ENCODE data around the gene KBTBD8.

KBTBD8 gene

DNA sequence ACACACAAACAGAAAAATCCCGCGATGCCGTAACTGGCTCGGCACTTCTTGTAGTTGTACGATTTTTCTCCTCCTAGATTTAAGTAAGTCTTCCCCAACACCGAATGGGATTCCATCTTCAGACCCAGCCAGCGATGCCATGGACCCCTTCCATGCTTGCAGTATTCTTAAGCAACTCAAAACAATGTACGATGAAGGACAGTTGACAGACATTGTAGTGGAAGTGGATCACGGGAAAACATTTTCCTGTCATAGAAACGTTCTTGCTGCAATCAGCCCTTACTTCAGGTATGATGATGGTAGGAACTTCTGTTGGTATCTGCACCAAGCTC, 763 bp downstream of the KBTBD8 start:
- no peak for DNase-seq (ENCODE audit: low read depth in 2 of 2)

DNA sequence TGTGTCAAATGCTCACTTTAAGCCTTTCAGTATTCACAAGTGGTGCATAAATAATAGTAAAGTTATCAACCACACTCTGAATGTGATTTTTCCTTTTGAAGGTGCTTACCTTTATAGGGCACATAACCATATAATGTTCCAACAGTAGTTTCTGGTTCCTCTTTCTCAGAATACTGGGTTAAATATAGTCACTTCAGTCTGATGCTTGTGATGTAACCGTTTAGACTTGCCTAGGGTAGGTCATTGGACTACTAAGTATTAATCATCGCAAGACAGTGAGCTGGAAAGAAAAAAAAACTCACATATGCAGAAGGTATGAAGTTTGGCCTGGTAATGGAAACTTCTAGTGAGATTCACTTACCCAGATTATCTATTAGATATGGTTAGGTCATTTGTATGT, 1.9 kb downstream of the KBTBD8 start:
- DNase-seq (ENCODE audit: low read depth in 2 of 2), result no peak

DNA sequence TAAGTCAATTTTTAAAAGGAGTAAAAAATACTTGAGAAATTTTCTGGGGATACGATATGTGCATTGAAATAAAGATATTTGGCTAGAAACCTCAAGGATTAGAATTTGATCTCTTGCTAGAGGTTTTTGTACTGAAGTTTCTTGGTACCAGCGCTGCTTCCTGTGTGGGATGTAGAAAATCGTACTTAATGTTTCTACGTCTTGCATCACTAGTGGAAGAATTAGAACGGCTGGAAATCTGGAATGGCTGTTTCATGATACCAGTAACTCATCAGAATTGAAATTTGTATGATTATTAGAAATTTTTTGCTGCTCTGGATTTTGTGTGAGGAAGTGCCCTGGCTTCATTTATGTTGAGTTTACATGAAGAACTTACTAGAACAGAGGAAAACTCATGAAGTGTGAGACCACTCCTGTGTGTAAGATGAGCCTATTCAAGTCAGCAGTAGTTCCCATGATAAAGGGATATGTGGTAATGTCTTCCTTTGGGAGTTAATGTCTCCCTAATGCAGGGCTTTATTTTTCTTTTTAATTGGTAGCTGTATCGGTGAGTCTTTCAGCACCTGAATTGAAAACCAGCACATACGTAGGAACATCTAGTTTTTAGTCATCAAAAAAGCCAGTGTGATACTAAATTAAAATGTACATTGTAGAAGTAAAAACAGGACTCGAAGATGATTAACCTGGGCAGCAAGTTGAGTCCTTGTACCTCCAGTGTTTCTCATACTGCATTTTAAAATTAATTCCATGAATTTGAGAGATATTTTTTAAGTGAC, 3.2 kb downstream of the KBTBD8 start:
- DNase-seq (ENCODE audit: low read depth in 2 of 2), result no peak

DNA sequence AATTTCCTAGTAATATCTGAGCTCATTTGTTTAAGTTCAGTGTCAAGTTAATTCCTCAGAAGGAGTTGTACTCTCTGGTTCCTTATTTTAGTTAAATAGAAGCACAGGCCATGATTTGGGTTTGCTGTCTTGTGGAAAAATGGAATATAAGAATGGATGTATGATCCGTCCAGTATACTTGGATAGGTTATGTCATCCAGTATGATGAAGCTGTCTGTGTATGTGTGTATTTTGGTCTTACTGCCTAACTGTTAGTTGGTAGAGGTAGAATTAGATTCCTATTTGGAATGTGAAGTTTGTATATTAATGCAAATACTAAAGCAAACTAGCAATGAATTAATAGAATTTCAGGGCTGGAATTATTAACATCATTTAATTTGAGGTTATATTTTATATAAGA, 7.9 kb downstream of the KBTBD8 start:
- DNase-seq (ENCODE audit: low read depth in 2 of 2), result no peak

DNA sequence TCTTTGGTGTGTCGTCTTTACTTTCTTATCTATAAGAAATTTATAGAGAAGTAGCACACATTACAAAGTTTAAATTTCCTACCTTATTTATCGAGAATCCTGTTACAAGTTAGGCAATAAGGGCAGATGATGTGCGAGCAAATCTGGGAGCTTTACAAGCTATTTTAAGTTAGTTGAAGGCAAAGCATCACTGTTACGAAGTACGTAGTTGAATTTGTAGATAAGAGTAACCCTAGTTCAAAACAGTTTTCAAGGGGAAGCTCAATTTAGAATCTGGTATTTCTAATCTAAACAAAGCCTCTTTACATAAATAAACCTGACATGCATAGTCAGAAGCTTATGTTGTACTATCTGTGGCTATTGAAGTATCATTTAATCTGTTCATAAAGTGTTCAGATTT, 8.4 kb downstream of the KBTBD8 start:
- DNase-seq (ENCODE audit: low read depth in 2 of 2), result no peak

DNA sequence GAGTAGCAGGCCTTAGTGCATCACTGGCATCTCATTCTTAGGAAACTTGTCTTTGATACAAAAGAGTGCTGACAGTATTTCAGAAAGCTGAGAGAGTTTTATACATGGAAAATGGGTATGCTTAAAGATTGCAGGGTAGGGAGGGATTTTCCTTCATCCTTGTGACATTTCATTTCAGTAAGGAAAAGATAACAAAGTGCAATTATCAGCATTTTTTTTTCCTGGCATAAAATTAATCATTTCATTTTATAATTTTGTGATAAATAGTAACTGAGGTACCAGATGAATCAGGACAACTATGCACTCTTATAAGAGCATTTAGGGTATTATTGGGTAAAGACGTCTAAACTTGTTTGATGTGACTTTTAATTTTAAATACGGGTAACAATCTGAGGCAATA, 10.3 kb downstream of the KBTBD8 start:
- no peak for DNase-seq (ENCODE audit: low read depth in 2 of 2)

DNA sequence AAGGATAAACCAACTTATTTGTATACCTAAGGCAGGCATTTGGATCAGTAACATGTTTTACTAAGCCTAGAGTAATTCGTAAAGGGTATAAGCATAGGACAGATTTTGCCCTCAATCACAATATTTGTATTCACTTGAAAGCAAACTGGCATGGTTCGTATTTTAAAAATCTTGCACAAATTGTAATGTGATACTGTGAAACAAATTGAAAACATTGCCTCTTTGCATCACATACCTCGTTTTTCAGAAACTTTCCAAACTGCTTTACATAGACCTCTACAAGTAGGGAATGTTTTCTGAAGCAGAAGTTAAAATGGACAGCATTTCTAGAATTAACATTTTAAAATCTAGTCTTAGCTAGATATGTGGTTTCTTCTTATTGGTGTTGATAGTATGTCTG, 11.6 kb downstream of the KBTBD8 start:
- no peak for DNase-seq (ENCODE audit: low read depth in 2 of 2)

DNA sequence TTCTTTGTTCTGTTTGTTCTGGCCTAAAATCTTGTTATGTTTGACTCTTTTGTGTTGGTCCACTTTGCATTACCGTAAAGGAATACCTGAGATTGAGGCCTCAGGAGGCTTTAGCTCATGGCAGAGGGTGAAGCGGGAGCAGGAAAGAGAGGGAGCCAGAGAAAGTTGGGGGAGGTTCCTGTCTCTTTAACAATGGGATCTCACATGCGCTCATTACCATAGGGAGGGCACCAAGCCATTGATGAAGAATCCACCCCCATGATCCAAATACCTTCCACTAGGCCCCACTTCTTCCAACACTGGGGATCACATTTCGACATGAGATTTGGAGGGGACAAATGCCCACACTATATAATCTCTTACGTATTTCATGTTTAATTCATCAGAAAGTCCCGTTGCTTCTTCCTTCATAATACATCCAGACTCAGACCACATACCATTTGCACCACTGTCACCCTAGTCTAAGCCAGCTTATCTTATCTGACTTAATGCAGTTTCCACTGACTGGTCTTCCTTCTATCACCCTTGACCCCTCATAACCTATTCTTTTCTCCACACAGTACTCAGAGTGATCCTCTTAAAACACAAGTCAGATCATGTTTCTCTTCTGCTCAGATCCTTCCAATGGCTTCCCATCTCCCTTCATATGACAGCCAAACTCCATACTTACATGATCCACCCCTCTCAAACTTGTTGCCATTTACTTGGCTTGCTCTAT, 13.5 kb downstream of the KBTBD8 start:
- DNase-seq (ENCODE audit: low read depth in 2 of 2), result no peak

DNA sequence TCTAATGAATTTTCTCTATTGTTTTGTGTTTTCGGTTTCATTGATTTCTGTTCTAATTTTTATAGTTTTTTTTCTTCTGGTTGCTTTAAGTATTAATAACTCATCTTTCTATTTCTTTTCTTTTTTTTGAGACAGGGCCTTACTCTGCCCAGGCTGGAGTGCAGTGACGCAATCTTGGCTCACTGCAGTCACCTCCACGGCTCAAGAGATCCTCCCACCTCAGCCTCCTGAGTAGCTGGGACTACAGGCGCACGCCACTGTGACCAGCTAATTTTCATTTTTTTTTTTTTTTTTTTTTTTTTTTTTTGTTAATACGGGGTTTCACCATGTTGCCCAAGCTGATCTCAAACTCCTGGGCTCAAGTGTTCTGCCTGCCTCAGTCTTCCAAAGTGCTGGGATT, 14.5 kb downstream of the KBTBD8 start:
- DNase-seq (ENCODE audit: low read depth in 2 of 2), result no peak

DNA sequence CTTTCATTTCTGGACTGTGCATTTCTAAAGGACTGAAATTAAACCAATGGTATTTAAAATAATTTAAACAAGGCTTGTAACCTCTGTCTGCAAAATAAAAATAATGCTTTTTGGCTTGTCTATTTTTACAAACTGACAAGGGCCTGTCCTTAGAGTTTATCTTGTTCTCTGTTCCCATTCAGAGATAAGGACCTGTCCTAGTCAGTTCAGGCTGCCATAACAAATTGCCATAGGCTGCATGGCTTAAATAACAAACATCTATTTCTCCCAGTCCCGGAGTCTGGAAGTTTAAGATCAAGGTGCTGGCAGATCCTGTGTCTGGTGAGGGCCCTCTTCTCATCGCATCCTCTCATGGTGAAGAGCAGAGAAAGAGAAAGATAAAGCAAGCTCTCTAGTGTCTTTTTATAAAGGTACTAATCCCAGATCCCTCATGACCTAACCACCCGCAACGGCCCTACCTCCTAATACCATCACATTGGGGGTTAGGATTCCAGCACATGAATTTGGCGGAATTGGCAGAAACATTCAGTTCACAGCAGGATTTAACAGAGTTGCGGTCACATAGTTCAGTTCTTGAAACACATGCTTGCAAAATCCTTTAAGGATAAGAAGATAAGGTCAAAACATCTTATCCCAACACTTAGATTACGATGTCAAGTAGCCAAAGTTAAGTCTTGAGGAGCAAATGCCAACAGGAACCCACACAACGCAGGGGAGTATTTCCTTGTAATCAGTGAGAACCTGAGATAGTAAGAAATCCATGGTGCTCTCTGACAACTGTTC, 17.8 kb downstream of the KBTBD8 start:
- DNase-seq (ENCODE audit: low read depth in 2 of 2), result no peak

DNA sequence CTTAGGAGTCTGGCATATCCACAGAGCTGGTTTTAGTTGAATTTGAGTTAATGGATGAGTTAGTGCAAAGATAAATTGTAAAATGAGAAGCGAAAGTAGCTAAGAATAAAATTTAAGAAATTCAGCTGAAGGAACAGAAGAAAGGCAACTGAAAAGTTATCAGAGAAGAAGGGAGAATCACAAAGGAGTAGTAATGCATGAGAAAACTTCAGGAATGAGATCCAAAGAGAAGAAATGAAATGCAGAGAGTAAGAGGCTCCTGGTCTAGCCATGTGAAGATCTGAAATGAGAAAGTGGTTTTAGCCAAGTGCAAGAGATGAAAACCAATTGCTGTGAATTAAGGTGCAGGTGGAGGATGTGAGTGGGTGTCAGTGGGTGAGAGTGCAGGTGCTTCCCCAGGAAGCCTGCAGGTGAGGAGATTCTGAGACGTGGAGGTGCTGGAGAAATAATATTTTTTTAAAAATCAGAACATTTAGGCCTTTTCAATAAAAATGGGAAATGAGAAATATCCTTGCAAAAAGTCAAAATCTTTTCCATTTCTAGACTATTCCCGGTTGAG, 18.5 kb downstream of the KBTBD8 start:
- no peak for DNase-seq (ENCODE audit: low read depth in 2 of 2)

DNA sequence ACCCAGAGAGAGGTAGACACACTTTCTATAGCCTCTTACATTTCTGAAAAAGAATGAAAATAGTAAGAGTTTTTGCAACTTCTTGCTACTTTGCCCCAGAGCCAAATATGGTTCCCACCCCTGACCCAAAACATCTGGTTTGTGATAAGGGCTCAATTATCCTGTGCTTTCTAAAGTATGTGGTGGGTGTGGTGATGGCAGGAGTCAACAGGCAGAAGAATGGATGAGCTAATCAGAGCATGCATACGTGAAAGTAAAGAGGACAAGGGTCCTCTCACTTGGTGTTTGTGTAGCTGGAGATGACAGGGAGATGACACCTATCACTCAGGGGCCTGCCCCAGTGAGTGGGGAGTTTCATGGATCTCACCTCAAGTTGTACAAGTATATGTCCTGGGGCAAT, 19.1 kb downstream of the KBTBD8 start:
- no peak for DNase-seq (ENCODE audit: low read depth in 2 of 2)

DNA sequence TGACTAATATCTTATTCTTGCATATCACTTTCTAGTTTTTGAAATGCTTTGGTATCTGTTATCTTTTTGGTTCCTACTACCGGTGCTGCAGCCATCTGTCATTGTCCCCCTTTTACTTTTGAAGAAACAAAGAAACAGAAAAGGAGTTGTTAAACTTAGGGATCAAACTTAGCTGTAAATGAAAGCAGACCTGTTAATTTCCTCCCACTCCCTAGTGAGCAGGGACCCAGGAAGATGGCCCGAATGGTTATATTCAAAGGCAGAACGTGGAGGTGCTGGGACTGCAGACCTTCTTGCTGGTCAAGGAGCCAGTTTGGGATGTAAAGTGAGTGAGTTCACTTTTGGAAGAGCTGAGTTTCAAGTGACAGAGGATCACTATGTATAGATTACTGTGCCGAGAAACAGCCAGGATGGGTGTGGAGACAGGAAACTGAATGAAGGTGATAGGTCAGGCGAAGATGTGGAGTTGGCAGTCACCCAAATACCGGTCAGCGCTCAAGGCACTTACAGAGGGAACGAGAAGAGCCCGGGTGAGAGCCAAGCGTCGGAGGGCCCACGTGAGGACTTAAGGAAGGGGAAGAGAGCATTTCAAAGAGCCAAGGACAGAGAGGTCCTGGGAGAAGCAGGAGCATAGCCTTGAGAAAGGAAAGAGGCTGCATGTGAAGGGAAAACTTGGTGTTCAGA, 20.1 kb downstream of the KBTBD8 start:
- no peak for DNase-seq (ENCODE audit: low read depth in 2 of 2)

DNA sequence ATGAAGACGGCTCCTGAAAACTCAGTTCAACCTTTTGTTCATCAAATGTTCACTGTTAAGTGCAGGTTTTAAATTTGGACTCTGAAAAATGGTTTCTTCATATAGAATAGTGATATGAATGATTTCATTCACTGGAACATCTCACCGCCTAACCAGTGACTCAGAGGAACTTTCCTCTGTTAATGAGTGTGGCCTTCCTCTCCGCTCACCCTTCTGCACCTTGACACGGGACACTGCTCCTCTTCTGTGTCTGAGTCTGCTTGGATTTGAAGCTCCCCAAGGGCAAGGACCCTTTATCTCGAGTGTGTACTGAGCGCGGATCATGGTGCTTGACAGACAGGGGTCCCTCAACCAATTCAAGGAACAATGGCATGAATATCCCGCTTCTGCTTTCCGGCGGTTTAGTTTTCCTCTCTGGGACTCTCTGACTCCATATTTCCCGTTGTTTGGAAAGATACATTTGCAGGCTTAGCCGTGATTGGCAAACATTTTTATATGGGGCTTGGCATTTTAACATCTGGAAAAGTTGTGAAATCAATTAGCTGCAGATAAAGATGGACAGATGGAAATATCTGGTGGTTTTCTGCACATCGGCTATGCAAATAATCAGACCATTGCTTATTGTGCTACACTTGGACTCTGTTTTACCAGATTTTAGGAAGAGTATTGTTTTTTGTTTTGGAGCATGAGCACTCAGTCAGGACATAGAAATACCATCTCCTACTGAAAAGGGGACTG, 20.9 kb downstream of the KBTBD8 start:
- DNase-seq (ENCODE audit: low read depth in 2 of 2), result no peak

DNA sequence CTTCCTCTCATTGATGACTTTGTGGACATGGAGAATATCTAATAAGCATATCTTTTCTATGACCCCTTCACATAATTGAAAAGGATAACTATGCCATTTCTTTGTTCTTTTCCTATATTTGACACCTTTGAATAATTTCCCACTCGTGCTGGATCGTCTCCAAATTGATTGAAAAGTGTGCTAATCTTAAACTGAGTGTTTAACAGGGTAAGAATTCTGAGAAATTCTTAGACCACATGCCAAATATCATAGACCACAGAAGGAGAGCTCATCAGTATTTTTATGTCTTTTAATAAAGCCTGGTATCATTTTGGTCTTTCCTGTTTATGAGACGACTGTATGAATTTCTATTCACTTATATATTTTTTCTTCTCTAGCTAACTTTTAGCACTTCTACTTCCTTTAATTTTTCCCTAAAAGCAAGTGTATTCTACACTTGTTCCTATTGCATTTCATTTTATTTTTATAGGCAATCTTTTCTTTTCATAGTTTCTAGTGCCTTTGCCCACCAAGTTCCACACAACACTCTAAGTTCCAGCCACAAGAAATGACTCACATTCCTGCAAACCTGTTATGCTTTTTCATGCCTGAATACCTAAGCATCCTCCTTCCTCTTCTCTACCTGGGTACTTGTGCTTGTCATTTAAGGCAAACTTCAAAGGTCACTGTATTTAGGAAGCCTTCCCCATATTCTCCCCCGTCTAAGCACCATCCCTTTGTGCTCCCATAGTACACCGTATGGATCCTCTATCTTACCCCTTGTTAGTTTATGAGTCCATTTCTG, 30.1 kb downstream of the KBTBD8 start:
- DNase-seq (ENCODE audit: low read depth in 2 of 2), result no peak

DNA sequence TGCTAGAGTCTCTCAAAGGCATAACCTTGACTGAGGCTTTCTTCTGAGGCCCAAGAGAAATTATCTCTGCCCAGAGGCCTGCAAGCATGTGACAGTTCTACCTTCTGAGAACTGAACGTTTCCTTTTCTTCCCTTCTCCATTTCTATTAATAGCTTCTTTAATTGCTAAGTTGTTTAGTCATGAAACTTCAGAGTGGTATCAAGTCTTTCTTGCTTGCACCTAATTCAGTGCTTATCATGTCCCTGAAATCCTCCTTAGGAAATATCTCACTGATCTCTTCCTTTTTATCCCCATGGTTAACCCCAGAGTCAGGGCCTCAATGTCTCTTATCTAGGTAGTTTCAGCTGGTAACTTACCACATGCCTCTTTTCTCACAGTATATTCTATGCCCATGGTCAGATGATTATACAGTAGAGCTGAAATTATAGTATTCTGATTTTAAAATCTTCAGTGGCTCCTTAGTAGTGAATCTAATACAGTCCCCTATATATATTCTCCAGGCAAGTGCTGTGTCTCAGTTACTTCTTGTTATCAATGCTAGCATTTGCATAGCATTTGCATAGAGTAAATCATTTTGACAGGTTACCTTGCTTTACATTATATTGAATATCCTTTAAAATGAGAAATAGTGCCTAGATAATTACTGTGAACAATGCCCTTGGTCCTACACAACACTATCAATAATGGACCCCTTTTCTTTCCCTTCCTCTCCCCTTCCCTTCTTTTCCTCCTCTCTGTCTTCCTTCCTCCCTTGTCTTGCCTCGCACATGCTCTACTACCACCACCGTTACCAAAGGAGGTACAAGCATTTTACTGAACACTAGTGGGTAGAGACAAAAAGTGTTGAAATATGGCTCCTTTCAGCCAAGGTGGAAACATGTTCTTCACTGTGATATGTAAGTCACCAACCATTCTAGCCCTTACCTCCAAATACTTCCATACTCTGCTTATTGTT, 33.0 kb downstream of the KBTBD8 start:
- DNase-seq (ENCODE audit: low read depth in 2 of 2), result no peak

DNA sequence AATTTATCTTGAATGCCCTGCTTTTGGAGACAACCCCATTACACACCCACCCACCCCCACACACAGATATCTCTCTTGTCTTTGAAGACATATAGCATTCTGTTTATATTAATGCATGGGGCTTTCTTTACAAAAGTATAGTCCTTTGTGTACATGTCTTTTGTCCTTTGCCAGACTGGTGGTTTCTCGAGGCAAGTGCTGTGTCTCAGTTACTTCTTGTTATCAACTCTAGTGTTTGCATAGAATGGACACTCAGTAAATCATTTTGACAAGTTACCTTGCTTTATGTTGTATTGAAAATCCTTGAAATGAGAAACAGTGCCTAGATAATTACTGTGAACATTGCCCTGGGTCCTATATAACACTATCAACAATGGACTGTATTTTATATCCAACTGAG, 33.9 kb downstream of the KBTBD8 start:
- DNase-seq (ENCODE audit: low read depth in 2 of 2), result no peak

DNA sequence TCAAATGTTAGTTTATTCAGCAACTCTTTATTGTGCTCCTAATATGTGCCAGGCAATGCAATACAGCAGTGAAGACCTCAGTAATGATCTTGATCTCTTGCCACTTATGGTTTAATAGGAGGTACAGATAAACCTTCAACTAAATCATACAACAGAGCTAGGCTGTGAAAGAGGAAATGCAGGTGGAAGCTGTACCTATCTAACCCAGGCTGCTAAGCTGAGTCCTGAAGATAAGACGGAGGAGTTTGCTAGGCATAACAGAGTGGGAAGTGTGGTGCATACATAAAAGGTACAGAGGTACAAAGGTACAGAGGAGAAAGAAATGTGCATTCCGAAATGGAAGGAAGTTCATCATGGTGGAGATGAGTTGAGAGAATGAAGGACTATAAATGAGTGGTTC, 35.0 kb downstream of the KBTBD8 start:
- DNase-seq (ENCODE audit: low read depth in 2 of 2), result no peak

DNA sequence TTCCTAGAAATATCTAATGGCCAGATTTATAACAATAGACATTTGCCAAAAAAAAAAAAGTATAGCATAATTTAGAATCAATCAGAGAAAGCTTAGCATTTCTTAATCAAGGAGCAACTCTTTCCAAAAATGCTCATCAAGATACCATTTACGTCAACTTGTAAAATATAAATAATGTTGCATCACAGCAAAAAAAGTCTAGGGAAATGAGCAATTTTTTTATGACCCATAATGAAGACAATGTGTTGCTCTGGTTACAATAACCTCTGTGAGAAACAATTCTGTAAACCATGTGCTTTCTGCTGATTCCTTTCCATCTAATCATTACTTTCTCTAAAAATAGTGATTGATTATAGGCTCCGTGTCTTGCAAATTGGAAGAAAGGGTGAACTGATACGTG, 36.3 kb downstream of the KBTBD8 start:
- DNase-seq (ENCODE audit: low read depth in 2 of 2), result no peak

Measured in stimulated activated CD4-positive, alpha-beta T cell treated with anti-CD3 and anti-CD28 coated beads, Interleukin-15, amount 100 ng/mL, for 48 hours (primary cell).